IMR-90 (cell line): Measurements from ENCODE around the gene IGSF9B. TPM values are rescaled to one million over a fixed set of nuclear protein-coding genes. Genes with fewer than 3 reads are reported as not detected.

Source experiments
- ATAC-seq: fragments of 200-7000 bp; cut with Tn5 transposase; 2 replicates; pipeline ENCODE4 v1.9.1; 2020; ENCODE audit warnings: low read depth, mild to moderate bottlenecking, moderate library complexity
- BruUV-seq: library from RNA; stranded (reverse); fragments of 400-500 nt; replicated peaks from 2 replicates; lab custom pipeline; 2021; lab: Mats Ljungman, UMichigan
- CTCF ChIA-PET: fragments of 300-600 bp; formaldehyde crosslinking; extraction: SDS; loops from one replicate; lab custom pipeline; 2021; ENCODE audit warnings: antibody characterized with exemption; lab: Yijun Ruan, JAX
- POLR2A ChIA-PET: fragments of 300-600 bp; sonication (Branson Sonifier 250); formaldehyde crosslinking; loops from one replicate; lab custom pipeline; 2022; ENCODE audit warnings: antibody characterized with exemption; ENCODE audit not compliant: unreplicated experiment; lab: Charles Lee
- DNase-seq: peaks from one replicate; pipeline ENCODE4 v3.0.0; 2013
- H2AFZ ChIP-seq: replicated peaks from 2 replicates; pipeline ENCODE3; 2013; ENCODE audit warnings: low read length, mild to moderate bottlenecking; ENCODE audit not compliant: poor library complexity
- H2AK5ac ChIP-seq: 2 replicates; pipeline ENCODE4 v1.6.1; 2013; ENCODE audit warnings: low read depth, low read length, inconsistent platforms
- H2AK9ac ChIP-seq: replicated peaks from 2 replicates; pipeline ENCODE3; 2013; ENCODE audit warnings: mild to moderate bottlenecking, low read depth, low read length, moderate library complexity; ENCODE audit not compliant: poor library complexity
- H2BK120ac ChIP-seq: 2 replicates; pipeline ENCODE4 v1.6.1; 2013; ENCODE audit warnings: low read depth, low read length, inconsistent platforms
- H2BK15ac ChIP-seq: 3 replicates; pipeline ENCODE4 v1.6.1; 2013; ENCODE audit warnings: low read depth, low read length, inconsistent platforms
- H2BK20ac ChIP-seq: 2 replicates; pipeline ENCODE4 v1.6.1; 2013; ENCODE audit warnings: low read depth, mild to moderate bottlenecking, inconsistent platforms, low read length, moderate library complexity
- H2BK5ac ChIP-seq: 2 replicates; pipeline ENCODE4 v1.6.1; 2013; ENCODE audit warnings: mild to moderate bottlenecking, low read depth, low read length, inconsistent platforms; ENCODE audit not compliant: poor library complexity, severe bottlenecking
- H3K14ac ChIP-seq: replicated peaks from 2 replicates; pipeline ENCODE4 v1.6.1; 2013; ENCODE audit warnings: low read depth, low read length, inconsistent platforms
- H3K18ac ChIP-seq: 2 replicates; pipeline ENCODE4 v1.6.1; 2013; ENCODE audit warnings: low read depth, low read length, control low read depth
- H3K23ac ChIP-seq: 2 replicates; pipeline ENCODE4 v1.6.1; 2013; ENCODE audit warnings: low read depth, low read length, inconsistent platforms
- H3K27ac ChIP-seq: 2 replicates; pipeline ENCODE4 v1.5.1; 2013; ENCODE audit warnings: mild to moderate bottlenecking, control low read depth, low read length; ENCODE audit not compliant: insufficient read depth
- H3K27me3 ChIP-seq: 2 replicates; pipeline ENCODE4 v1.6.1; 2013; ENCODE audit warnings: low read length; ENCODE audit not compliant: control insufficient read depth, insufficient read depth
- H3K36me3 ChIP-seq: 2 replicates; pipeline ENCODE4 v1.6.1; 2013; ENCODE audit warnings: low read length, mixed read lengths; ENCODE audit not compliant: control insufficient read depth, insufficient read depth
- H3K4ac ChIP-seq: 2 replicates; pipeline ENCODE4 v1.6.1; 2013; ENCODE audit warnings: low read depth, low read length, inconsistent platforms
- H3K4me1 ChIP-seq: 2 replicates; pipeline ENCODE4 v1.6.1; 2013; ENCODE audit warnings: low read length, mixed read lengths; ENCODE audit not compliant: control insufficient read depth, insufficient read depth
- H3K4me2 ChIP-seq: 2 replicates; pipeline ENCODE4 v1.6.1; 2013; ENCODE audit warnings: low read depth, mild to moderate bottlenecking, control low read depth, low read length, moderate library complexity
- H3K4me3 ChIP-seq: 2 replicates; pipeline ENCODE4 v1.5.1; 2013; ENCODE audit warnings: low read depth, mild to moderate bottlenecking, control low read depth, low read length, moderate library complexity; ENCODE audit not compliant: insufficient read depth
- H3K56ac ChIP-seq: 2 replicates; pipeline ENCODE4 v1.6.1; 2013; ENCODE audit warnings: low read length, inconsistent platforms; ENCODE audit not compliant: insufficient read depth; ENCODE audit errors: extremely low read depth
- H3K79me1 ChIP-seq, 2 experiments: 2 replicates each; pipeline ENCODE4 v1.6.1; 2013; ENCODE audit warnings: low read length in 2 of 2, inconsistent platforms in 1 of 2, low read depth in 1 of 2
- H3K9ac ChIP-seq: 2 replicates; pipeline ENCODE4 v1.6.1; 2013; ENCODE audit warnings: low read depth, low read length, control low read depth
- H3K9me1 ChIP-seq: 2 replicates; pipeline ENCODE4 v1.6.1; 2013; ENCODE audit warnings: low read length, inconsistent platforms; ENCODE audit not compliant: insufficient read depth
- H3K9me3 ChIP-seq: 2 replicates; pipeline ENCODE4 v1.6.1; 2013; ENCODE audit warnings: low read length; ENCODE audit not compliant: control insufficient read depth, insufficient read depth
- H4K20me1 ChIP-seq: 2 replicates; pipeline ENCODE4 v1.6.1; 2013; ENCODE audit warnings: low read length, inconsistent platforms; ENCODE audit not compliant: insufficient read depth
- H4K5ac ChIP-seq: 2 replicates; pipeline ENCODE4 v1.6.1; 2013; ENCODE audit warnings: mild to moderate bottlenecking, low read depth, low read length, control low read depth
- H4K8ac ChIP-seq, 2 experiments: 2 replicates each; pipeline ENCODE4 v1.6.1; 2013; ENCODE audit warnings: low read depth in 2 of 2, low read length in 2 of 2, control low read depth in 1 of 2, inconsistent platforms in 1 of 2
- H4K91ac ChIP-seq: 2 replicates; pipeline ENCODE4 v1.6.1; 2013; ENCODE audit warnings: low read depth, low read length, inconsistent platforms; ENCODE audit not compliant: insufficient read depth
- ELK1 ChIP-seq: fragments of 150-350 bp; IDR thresholded peaks from 2 replicates; pipeline ENCODE4 v1.6.1; 2016; ENCODE audit warnings: low read depth, mild to moderate bottlenecking, low read length, moderate library complexity, borderline replicate concordance
- RCOR1 ChIP-seq: IDR thresholded peaks from 2 replicates; pipeline ENCODE4 v1.6.1; 2012; ENCODE audit warnings: mild to moderate bottlenecking, low read length, improper control_type of control experiment; ENCODE audit not compliant: insufficient replicate concordance
- WGBS, 2 experiments: methylation state at CpG; one replicate each; pipeline versions ENCODE4 v1.1.5 to v1.1.7; 2013; ENCODE audit warnings: missing lambda C conversion rate in 2 of 2; ENCODE audit not compliant: insufficient read length in 1 of 2; ENCODE audit errors: extremely low coverage in 2 of 2; 5-methylcytosine and 5-hydroxymethylcytosine counted together
- dilution Hi-C: fragments of 300-500 bp; cut with HindIII; formaldehyde crosslinking; loops from one replicate; pipeline ENCODE4 v1.14.3; 2018; ENCODE audit warnings: low sequenced_read_pairs; ENCODE audit not compliant: unreplicated experiment
- in situ Hi-C: fragments of 300-500 bp; cut with MboI; formaldehyde crosslinking; loops from 3 replicates; pipeline ENCODE4 v1.14.3; 2019; ENCODE audit warnings: low sequenced_read_pairs, inconsistent platforms, mixed read lengths
- intact Hi-C: fragments of 100-400 bp; cut with micrococcal nuclease; formaldehyde crosslinking; loops from 2 replicates; pipeline ENCODE4 v1.10.0; 2022
- polyA plus RNA-seq, 3 experiments: library from polyadenylated mRNA; depleted of rRNA; stranded (reverse); fragments of >200 nt; gene quantifications; 2 replicates each; pipeline ENCODE4 v1.2.3, GENCODE V29; 2012; ENCODE audit warnings: low replicate concordance in 1 of 3
- total RNA-seq: library from RNA; depleted of rRNA; stranded (reverse); fragments of >200 nt; gene quantifications from 2 replicates; pipeline ENCODE4 v1.2.3, GENCODE V29; 2012
- TF ChIP-seq, protein P1 (sequence below): fragments of 150-350 bp; IDR thresholded peaks from 2 replicates; pipeline ENCODE4 v1.6.1; 2017; ENCODE audit warnings: mild to moderate bottlenecking, antibody characterized with exemption, low read length, low read depth

Gene IGSF9B
- total and polyA plus RNA-seq, 2 of the 4 experiments (the other 2 are of a cell fraction), result under 0.01 to 0.10 TPM

GRCh38 chr11:133935551-133935910 is 21.2 kb downstream of the IGSF9B start:
- ATAC-seq (no peak), DNase-seq (no peak)
- in situ Hi-C loops (no loop called here), dilution Hi-C loops (no loop called here), intact Hi-C loops (no loop called here)
- Histone ChIP-seq H2AFZ (no peak overlapping the region), H3K4me1 (no peaks in the 10 kb centered on the region), H3K27ac (no peak overlapping the region), H3K9me1 (no peaks in the 10 kb centered on the region), H2BK20ac (no peak overlapping the region), H2BK120ac (no peak overlapping the region), H2AK9ac (no peak overlapping the region), H3K36me3 (no peaks in the 10 kb centered on the region), H4K8ac (no peak overlapping the region), H3K4me2 (no peak overlapping the region), H4K5ac (no peak overlapping the region), H3K4me3 (no peak overlapping the region), H3K9me3 (no peaks in the 10 kb centered on the region; the same call in 1 of the 2 replicates), H3K79me1 (no peaks in the 10 kb centered on the region), H3K4ac (no peak overlapping the region), H2BK15ac (no peak overlapping the region), H3K56ac (no peak overlapping the region), H4K91ac (no peak overlapping the region), H3K9ac (no peak overlapping the region), H3K14ac (no peak overlapping the region), H3K23ac (no peak overlapping the region), H4K20me1 (no peaks in the 10 kb centered on the region), H2BK5ac (no peak overlapping the region), H3K18ac (no peak overlapping the region), H3K27me3 (no peaks in the 10 kb centered on the region), H2AK5ac (no peak overlapping the region)
- ChIA-PET POLR2A (no interaction called here), CTCF (no interaction called here)
- no peak for TF ChIP-seq ELK1
- no peak for TF ChIP-seq RCOR1
- TF ChIP-seq, protein P1, sequence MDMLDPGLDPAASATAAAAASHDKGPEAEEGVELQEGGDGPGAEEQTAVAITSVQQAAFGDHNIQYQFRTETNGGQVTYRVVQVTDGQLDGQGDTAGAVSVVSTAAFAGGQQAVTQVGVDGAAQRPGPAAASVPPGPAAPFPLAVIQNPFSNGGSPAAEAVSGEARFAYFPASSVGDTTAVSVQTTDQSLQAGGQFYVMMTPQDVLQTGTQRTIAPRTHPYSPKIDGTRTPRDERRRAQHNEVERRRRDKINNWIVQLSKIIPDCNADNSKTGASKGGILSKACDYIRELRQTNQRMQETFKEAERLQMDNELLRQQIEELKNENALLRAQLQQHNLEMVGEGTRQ, result no peak
- no TSS peak for BruUV-seq
- 90% methylated on average over 15 of the region's 15 CpGs; no CpG with 5 or more reads in 1 of the 2 experiments for WGBS, 2 experiments
